Endothelial cell of umbilical vein (primary cell): ENCODE results near the gene ACTBL2. TPM values are rescaled to one million over a fixed set of nuclear protein-coding genes. Genes with fewer than 3 reads are reported as not detected.

Experiments
- BruUV-seq: library from RNA; stranded (reverse); fragments of 400-500 nt; replicated peaks from 2 replicates; lab custom pipeline; 2021; lab: Mats Ljungman, UMichigan
- CTCF ChIA-PET: fragments of 300-600, 350-600 bp; sonication (Branson Sonifier 250); formaldehyde crosslinking; loops from one replicate; lab custom pipeline; 2021; ENCODE audit warnings: antibody characterized with exemption, inconsistent platforms; lab: Charles Lee
- POLR2A ChIA-PET: fragments of 300-600, 350-600 bp; sonication (Branson Sonifier 250); formaldehyde crosslinking; loops from one replicate; lab custom pipeline; 2021; ENCODE audit warnings: antibody characterized with exemption, inconsistent platforms; lab: Charles Lee
- DNase-seq: peaks from one replicate; pipeline ENCODE4 v3.0.0-alpha.2; 2011; ENCODE audit warnings: low read depth, low spot score
- FAIRE-seq: peaks from 2 replicates; lab custom pipeline; 2011; peaks lifted over from hg19 to GRCh38; lab: Jason Lieb, UNC
- H2AFZ ChIP-seq: 2 replicates; pipeline ENCODE4 v1.6.0; 2012; ENCODE audit warnings: low read depth, low read length, control low read depth, inconsistent platforms
- H3K27ac ChIP-seq: 2 replicates; pipeline ENCODE4 v1.5.1; 2011; ENCODE audit warnings: low read depth, mild to moderate bottlenecking, control low read depth, low read length, moderate library complexity; ENCODE audit not compliant: insufficient read depth
- H3K27me3 ChIP-seq, 2 experiments: 2 replicates each; pipeline versions ENCODE4 v1.6.0 to v1.6.1; 2011; ENCODE audit warnings: low read length in 2 of 2, mixed read lengths in 1 of 2; ENCODE audit not compliant: control insufficient read depth in 2 of 2, insufficient read depth in 2 of 2
- H3K36me3 ChIP-seq, 2 experiments: 2 replicates in 1 of 2; 3 replicates in 1 of 2; pipeline ENCODE4 v1.5.1; 2011; ENCODE audit warnings: low read length in 2 of 2, mild to moderate bottlenecking in 1 of 2, moderate library complexity in 1 of 2; ENCODE audit not compliant: control insufficient read depth in 2 of 2, insufficient read depth in 2 of 2; ENCODE audit errors: extremely low read depth in 1 of 2
- H3K4me1 ChIP-seq: 3 replicates; pipeline ENCODE4 v1.5.1; 2011; ENCODE audit warnings: mild to moderate bottlenecking, low read length; ENCODE audit not compliant: control insufficient read depth, insufficient read depth; ENCODE audit errors: extremely low read depth
- H3K4me2 ChIP-seq: 2 replicates; pipeline ENCODE4 v1.6.1; 2011; ENCODE audit warnings: low read length, control low read depth, mixed read lengths; ENCODE audit not compliant: insufficient read depth
- H3K4me3 ChIP-seq, 3 experiments: fragments of 200-600 bp in 1 of 3; sonication (generic), shearing (Covaris generic) in 1 of 3; replicated peaks in 1 of 3; 2 replicates each; pipeline ENCODE4 v1.5.1; 2011 to 2016; ENCODE audit warnings: control low read depth in 3 of 3, low read length in 3 of 3, mild to moderate bottlenecking in 2 of 3, inconsistent platforms in 1 of 3, low read depth in 1 of 3, moderate library complexity in 1 of 3; ENCODE audit not compliant: insufficient read depth in 1 of 3
- H3K79me2 ChIP-seq: 2 replicates; pipeline ENCODE4 v1.6.0; 2012; ENCODE audit warnings: low read length, inconsistent platforms; ENCODE audit not compliant: control insufficient read depth, insufficient read depth
- H3K9ac ChIP-seq: replicated peaks from 2 replicates; pipeline ENCODE3; 2011; ENCODE audit warnings: low read length, control low read depth; ENCODE audit not compliant: insufficient read depth; ENCODE audit errors: extremely low read depth
- H3K9me1 ChIP-seq: replicated peaks from 3 replicates; pipeline ENCODE4 v1.6.0; 2011; ENCODE audit warnings: mild to moderate bottlenecking, low read length; ENCODE audit not compliant: control insufficient read depth, insufficient read depth; ENCODE audit errors: extremely low read depth
- H3K9me3 ChIP-seq: replicated peaks from 2 replicates; pipeline ENCODE4 v1.5.1; 2012; ENCODE audit warnings: low read length, inconsistent platforms; ENCODE audit not compliant: control insufficient read depth, insufficient read depth
- H4K20me1 ChIP-seq: replicated peaks from 2 replicates; pipeline ENCODE3; 2011; ENCODE audit warnings: mild to moderate bottlenecking, low read length; ENCODE audit not compliant: control insufficient read depth, insufficient read depth; ENCODE audit errors: extremely low read depth
- EZH2 ChIP-seq: IDR thresholded peaks from 2 replicates; pipeline ENCODE4 v1.6.1; 2012; ENCODE audit warnings: borderline replicate concordance, low read depth, mild to moderate bottlenecking, moderate library complexity, low read length, inconsistent platforms; ENCODE audit not compliant: severe bottlenecking
- FOS ChIP-seq: IDR thresholded peaks from 2 replicates; pipeline ENCODE4 v1.6.1; 2011; ENCODE audit warnings: mild to moderate bottlenecking, low read length, moderate library complexity, borderline replicate concordance; ENCODE audit not compliant: insufficient read depth
- JUN ChIP-seq: IDR thresholded peaks from 2 replicates; pipeline ENCODE4 v1.6.1; 2011; ENCODE audit warnings: borderline replicate concordance, low read depth; ENCODE audit not compliant: insufficient read length, insufficient read depth
- MYC ChIP-seq: IDR thresholded peaks from one replicate; pipeline ENCODE4 v1.6.1; 2011; ENCODE audit warnings: mild to moderate bottlenecking, low read depth, low read length
- POLR2A ChIP-seq: IDR thresholded peaks from 2 replicates; pipeline ENCODE4 v1.6.1; 2012; ENCODE audit warnings: low read depth, mild to moderate bottlenecking, control low read depth, low read length
- POLR2AphosphoS5 ChIP-seq: IDR thresholded peaks from 2 replicates; pipeline ENCODE4 v1.6.1; 2012; ENCODE audit warnings: low read depth, mild to moderate bottlenecking, control low read depth, low read length, moderate library complexity; ENCODE audit not compliant: insufficient read depth
- dilution Hi-C: fragments of 300-500 bp; cut with MboI; formaldehyde crosslinking; loops from one replicate; pipeline ENCODE4 v1.15.0; 2019; ENCODE audit warnings: low sequenced_read_pairs; ENCODE audit not compliant: extremely low pct_ligation_motif_present
- intact Hi-C: fragments of 100-400 bp; cut with micrococcal nuclease; formaldehyde crosslinking; loops from one replicate; pipeline ENCODE4 v1.10.0; 2022
- polyA plus RNA-seq, 4 experiments: library from polyadenylated mRNA; depleted of rRNA in 3 of 4; stranded (reverse) in 3 of 4; unstranded in 1 of 4; fragments of >200 nt; gene quantifications; 2 replicates each; pipeline versions ENCODE4 v1.2.1 to v1.2.3, GENCODE V29; 2011 to 2012; ENCODE audit warnings: missing spikeins in 1 of 4
- total RNA-seq: library from RNA; stranded (reverse); gene quantifications from 2 replicates; pipeline ENCODE4 v1.2.3, GENCODE V29; 2021
- TF ChIP-seq, protein P1 (sequence below): IDR thresholded peaks from 2 replicates; pipeline ENCODE4 v1.6.1; 2011; ENCODE audit not compliant: insufficient read depth, insufficient read length
- TF ChIP-seq, protein P2 (sequence below), 2 donors: IDR thresholded peaks; 1 replicate in 1 of 2; 2 replicates in 1 of 2; pipeline ENCODE4 v1.5.1; 2011; ENCODE audit warnings: low read length in 2 of 2, mild to moderate bottlenecking in 2 of 2, moderate library complexity in 2 of 2, control low read depth in 1 of 2, inconsistent platforms in 1 of 2, low read depth in 1 of 2; ENCODE audit not compliant: insufficient read depth in 1 of 2; ENCODE audit errors: extremely low read depth in 1 of 2

ACTBL2 gene
- total and polyA plus RNA-seq, 2 donors (not counting 3 experiments of a cell fraction or from before 2014, with no cell fraction given) = 0.08 TPM; not detected in 1

DNA sequence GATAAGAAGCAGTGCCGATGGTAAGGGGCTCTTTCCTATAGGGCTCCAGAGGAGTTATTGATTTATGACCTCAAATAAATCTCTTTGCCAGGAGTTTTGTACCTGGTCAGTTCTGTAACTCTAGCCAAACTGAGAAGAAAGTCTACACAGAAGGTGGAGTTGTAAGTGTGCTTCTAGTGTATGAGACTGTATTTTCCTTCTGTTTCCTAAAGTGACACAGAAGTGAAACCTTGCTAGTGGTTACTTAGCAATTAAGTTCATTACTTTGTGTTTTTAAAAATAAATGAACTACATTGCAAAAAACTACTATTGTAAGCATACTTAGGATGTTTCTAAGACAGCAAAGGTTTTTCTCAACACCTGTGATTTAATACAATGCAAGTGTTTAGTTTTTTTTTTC is 48.7 kb upstream of the ACTBL2 start:
- dilution Hi-C loops = no loop called here
- Histone ChIP-seq H3K27me3 (no peaks in the 10 kb centered on the region), H3K36me3 (no peaks in the 10 kb centered on the region), H3K4me2 (no peak overlapping the region), H3K27ac (no peak overlapping the region), H3K9me3 (no peaks in the 10 kb centered on the region), H4K20me1 (no peaks in the 10 kb centered on the region), H3K4me3 (no peak overlapping the region), H3K9ac (no peak overlapping the region), H3K4me1 (no peaks in the 10 kb centered on the region), H3K9me1 (no peaks in the 10 kb centered on the region), H2AFZ (no peak overlapping the region), H3K79me2 (no peaks in the 10 kb centered on the region)
- intact Hi-C loops = no loop called here
- FAIRE-seq (no peak), DNase-seq (no peak)
- CTCF ChIA-PET = no interaction called here
- POLR2A ChIA-PET = no interaction called here
- TF ChIP-seq JUN = no peak
- no peak for TF ChIP-seq FOS
- TF ChIP-seq, protein P1, sequence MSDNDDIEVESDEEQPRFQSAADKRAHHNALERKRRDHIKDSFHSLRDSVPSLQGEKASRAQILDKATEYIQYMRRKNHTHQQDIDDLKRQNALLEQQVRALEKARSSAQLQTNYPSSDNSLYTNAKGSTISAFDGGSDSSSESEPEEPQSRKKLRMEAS = no peak
- TF ChIP-seq, protein P2, sequence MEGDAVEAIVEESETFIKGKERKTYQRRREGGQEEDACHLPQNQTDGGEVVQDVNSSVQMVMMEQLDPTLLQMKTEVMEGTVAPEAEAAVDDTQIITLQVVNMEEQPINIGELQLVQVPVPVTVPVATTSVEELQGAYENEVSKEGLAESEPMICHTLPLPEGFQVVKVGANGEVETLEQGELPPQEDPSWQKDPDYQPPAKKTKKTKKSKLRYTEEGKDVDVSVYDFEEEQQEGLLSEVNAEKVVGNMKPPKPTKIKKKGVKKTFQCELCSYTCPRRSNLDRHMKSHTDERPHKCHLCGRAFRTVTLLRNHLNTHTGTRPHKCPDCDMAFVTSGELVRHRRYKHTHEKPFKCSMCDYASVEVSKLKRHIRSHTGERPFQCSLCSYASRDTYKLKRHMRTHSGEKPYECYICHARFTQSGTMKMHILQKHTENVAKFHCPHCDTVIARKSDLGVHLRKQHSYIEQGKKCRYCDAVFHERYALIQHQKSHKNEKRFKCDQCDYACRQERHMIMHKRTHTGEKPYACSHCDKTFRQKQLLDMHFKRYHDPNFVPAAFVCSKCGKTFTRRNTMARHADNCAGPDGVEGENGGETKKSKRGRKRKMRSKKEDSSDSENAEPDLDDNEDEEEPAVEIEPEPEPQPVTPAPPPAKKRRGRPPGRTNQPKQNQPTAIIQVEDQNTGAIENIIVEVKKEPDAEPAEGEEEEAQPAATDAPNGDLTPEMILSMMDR (IDR thresholded peaks at IDR 0.05; ENCODE audit: extremely low read depth in 1 of 2, insufficient read depth in 1 of 2, low read depth in 1 of 2, low read length in 2 of 2) = no peak
- TF ChIP-seq POLR2AphosphoS5 = no peak
- TF ChIP-seq MYC = no peak
- TF ChIP-seq POLR2A = no peak
- no peak for TF ChIP-seq EZH2
- BruUV-seq = no TSS peak
